Bronchial smooth muscle cell (primary cell): ENCODE measurements around the gene RAB32. TPM values are rescaled to one million over a fixed set of nuclear protein-coding genes. Genes with fewer than 3 reads are reported as not detected.

ENCODE experiments used
- total RNA-seq: library from RNA; depleted of rRNA; stranded (reverse); fragments of >200 nt; gene quantifications from 2 replicates; pipeline ENCODE4 v1.2.1, GENCODE V29; 2014

The RAB32 gene
- total RNA-seq, result 55.0 and 90.6 TPM in 2 replicates

DNA sequence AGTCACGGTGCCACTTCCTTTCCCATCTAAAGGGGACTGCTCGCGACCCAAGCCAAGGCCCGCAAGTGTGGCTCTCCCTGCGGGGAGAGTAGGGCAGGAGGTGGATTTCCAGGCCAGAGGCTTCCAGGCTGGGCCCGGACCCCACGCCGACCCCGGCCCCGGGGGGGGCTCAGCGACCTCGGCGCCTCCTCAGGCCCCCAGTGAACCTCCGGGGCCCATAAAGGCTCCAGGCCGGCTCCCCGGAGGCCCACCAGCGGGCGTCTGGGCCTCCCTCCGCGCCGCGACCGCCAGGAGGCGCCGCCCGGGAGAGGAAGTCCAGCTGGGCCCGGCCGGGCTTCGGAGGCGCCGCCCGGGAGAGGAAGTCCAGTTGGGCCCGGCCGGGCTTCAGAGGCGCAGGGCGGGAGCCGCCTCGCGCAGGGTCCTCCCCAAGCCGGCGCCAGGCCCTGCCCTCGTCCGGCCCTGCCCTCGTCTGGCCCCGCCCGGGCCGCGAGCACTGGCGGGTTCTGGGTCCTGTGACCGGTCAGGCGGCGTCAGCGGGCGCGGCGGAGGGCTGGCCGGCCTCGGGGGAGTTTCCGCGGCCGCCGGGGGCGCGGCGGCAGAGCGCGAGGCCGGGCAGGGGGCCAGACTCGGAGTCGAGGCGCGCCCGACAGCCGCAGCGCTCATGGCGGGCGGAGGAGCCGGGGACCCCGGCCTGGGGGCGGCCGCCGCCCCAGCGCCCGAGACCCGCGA, at the start of gene RAB32:
Gene RAB32, plus strand, starts transcription at position 623 of the 729 bp plus-strand sequence. Its CDS starts 39 bp downstream, at position 662.

DNA sequence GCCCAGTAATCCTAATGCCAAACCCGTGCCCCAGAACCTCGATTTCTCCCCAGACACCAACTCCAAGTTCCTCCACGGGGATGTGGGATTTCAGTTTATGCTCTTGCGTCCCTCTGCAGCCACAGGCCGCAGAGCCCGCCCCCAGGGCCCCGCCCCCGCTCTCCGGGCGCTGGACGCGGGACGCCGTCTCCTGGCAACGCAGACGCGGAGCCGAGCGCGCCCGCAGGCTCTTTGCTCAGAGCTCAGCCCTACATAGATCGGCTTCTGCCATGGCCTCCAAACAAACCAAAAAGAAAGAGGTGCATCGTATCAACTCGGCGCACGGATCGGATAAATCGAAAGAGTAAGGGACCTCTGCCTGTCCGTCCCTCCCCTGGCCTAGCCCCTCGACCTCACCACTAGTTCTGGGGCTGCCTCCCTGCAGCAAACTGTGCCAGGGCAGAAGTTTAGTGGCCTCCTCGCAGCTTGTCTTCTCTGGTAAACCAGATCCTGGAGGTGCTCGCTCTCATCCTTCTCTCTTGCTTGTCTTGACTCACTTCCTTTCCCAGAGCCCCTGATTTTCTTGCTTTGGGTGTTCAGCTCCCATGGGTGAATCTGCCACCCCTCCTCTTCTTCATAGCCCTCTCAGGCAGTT, 55.3 kb downstream of the RAB32 start, which contains the start of gene ADGB:
Gene ADGB, plus strand, starts transcription at position 201 of the 634 bp plus-strand sequence. Its CDS starts 69 bp downstream, at position 270.

Other genes starting within 250 kb of the RAB32 start
- gene ADGB, start 55.1 kb downstream of the RAB32 start, total RNA-seq, result not detected in 2 replicates